CD14-positive monocyte (primary cell): ENCODE data around the gene BANF1. TPM values are rescaled to one million over a fixed set of nuclear protein-coding genes. Genes with fewer than 3 reads are reported as not detected.

Experiments
- DNase-seq, 3 donors: peaks; one replicate each; pipeline ENCODE4 v3.0.0-alpha.2; 2011 to 2022
- H2AFZ ChIP-seq: 2 replicates; pipeline ENCODE4 v1.6.0; 2012; ENCODE audit warnings: mild to moderate bottlenecking, low read depth, low read length, inconsistent platforms; ENCODE audit not compliant: insufficient read depth, poor library complexity, severe bottlenecking
- H3K27ac ChIP-seq, 2 donors: 1 replicate in 1 of 2; 2 replicates in 1 of 2; pipeline ENCODE4 v1.5.1; 2012 to 2013; ENCODE audit warnings: low read length in 2 of 2, control low read depth in 1 of 2, inconsistent platforms in 1 of 2, low read depth in 1 of 2, mild to moderate bottlenecking in 1 of 2
- H3K27me3 ChIP-seq, 2 donors: one replicate each; pipeline versions ENCODE4 v1.6.0 to v1.6.1; 2011 to 2013; ENCODE audit warnings: low read length in 2 of 2; ENCODE audit not compliant: control insufficient read depth in 2 of 2, insufficient read depth in 2 of 2
- H3K36me3 ChIP-seq, 2 donors: replicated peaks in 1 of 2; 1 replicate in 1 of 2; 2 replicates in 1 of 2; pipeline versions ENCODE4 v1.5.1 to v1.6.1; 2012 to 2013; ENCODE audit warnings: low read length in 2 of 2, control low read depth in 1 of 2, inconsistent platforms in 1 of 2, mild to moderate bottlenecking in 1 of 2; ENCODE audit not compliant: insufficient read depth in 2 of 2, control insufficient read depth in 1 of 2
- H3K4me1 ChIP-seq, 2 donors: 1 replicate in 1 of 2; 2 replicates in 1 of 2; pipeline versions ENCODE4 v1.5.1 to v1.6.1; 2012 to 2013; ENCODE audit warnings: low read length in 2 of 2, control low read depth in 1 of 2, inconsistent platforms in 1 of 2, mild to moderate bottlenecking in 1 of 2, moderate library complexity in 1 of 2; ENCODE audit not compliant: insufficient read depth in 2 of 2, control insufficient read depth in 1 of 2
- H3K4me2 ChIP-seq: replicated peaks from 2 replicates; pipeline ENCODE3; 2012; ENCODE audit warnings: low read length, moderate library complexity, mild to moderate bottlenecking; ENCODE audit not compliant: poor library complexity, severe bottlenecking; ENCODE audit errors: extremely low read depth
- H3K4me3 ChIP-seq, 3 experiments: fragments of 200-600 bp in 1 of 3; sonication (generic) in 1 of 3; replicated peaks in 1 of 3; 1 replicate in 2 of 3; 2 replicates in 1 of 3; pipeline ENCODE4 v1.5.1; 2011 to 2013; ENCODE audit warnings: low read length in 3 of 3, mild to moderate bottlenecking in 3 of 3, control low read depth in 2 of 3, low read depth in 2 of 3, inconsistent platforms in 1 of 3, moderate library complexity in 1 of 3
- H3K79me2 ChIP-seq: 2 replicates; pipeline ENCODE4 v1.6.0; 2012; ENCODE audit warnings: mild to moderate bottlenecking, control low read depth, inconsistent platforms, low read length, moderate library complexity; ENCODE audit not compliant: insufficient read depth
- H3K9ac ChIP-seq: 2 replicates; pipeline ENCODE4 v1.6.0; 2017; ENCODE audit warnings: low read length, mild to moderate bottlenecking; ENCODE audit not compliant: insufficient read depth, poor library complexity, severe bottlenecking
- H3K9me3 ChIP-seq, 2 donors: replicated peaks in 1 of 2; 1 replicate in 1 of 2; 2 replicates in 1 of 2; pipeline versions ENCODE4 v1.5.1 to v1.6.1; 2012 to 2013; ENCODE audit warnings: low read length in 2 of 2, control low read depth in 1 of 2; ENCODE audit not compliant: control insufficient read depth in 1 of 2, insufficient read depth in 1 of 2
- H4K20me1 ChIP-seq: 2 replicates; pipeline ENCODE4 v1.6.0; 2012; ENCODE audit warnings: mild to moderate bottlenecking, low read length, control low read depth, moderate library complexity; ENCODE audit not compliant: insufficient read depth
- H3K27ac Mint-ChIP-seq, 7 donors: one replicate each; pipeline ENCODE4 v1.8.0; 2020; ENCODE audit warnings: mild to moderate bottlenecking in 7 of 7, mixed read lengths in 7 of 7, moderate library complexity in 6 of 7, inconsistent platforms in 2 of 7
- H3K27me3 Mint-ChIP-seq, 3 donors: one replicate each; pipeline ENCODE4 v1.8.0; 2021 to 2022; ENCODE audit warnings: low read depth in 3 of 3, mild to moderate bottlenecking in 3 of 3, mixed read lengths in 3 of 3, moderate library complexity in 3 of 3, inconsistent platforms in 1 of 3
- H3K36me3 Mint-ChIP-seq, 2 donors: one replicate each; pipeline ENCODE4 v1.8.0; 2020; ENCODE audit warnings: mixed read lengths in 2 of 2, inconsistent platforms in 1 of 2, mild to moderate bottlenecking in 1 of 2
- H3K4me1 Mint-ChIP-seq: one replicate; pipeline ENCODE4 v1.8.0; 2020; ENCODE audit warnings: mild to moderate bottlenecking, mixed read lengths
- H3K4me3 Mint-ChIP-seq, 2 donors: one replicate each; pipeline ENCODE4 v1.8.0; 2020; ENCODE audit warnings: mild to moderate bottlenecking in 2 of 2, mixed read lengths in 2 of 2, moderate library complexity in 1 of 2
- H3K9me3 Mint-ChIP-seq, 7 donors: one replicate each; pipeline ENCODE4 v1.8.0; 2020 to 2022; ENCODE audit warnings: mixed read lengths in 7 of 7, mild to moderate bottlenecking in 6 of 7, moderate library complexity in 6 of 7, inconsistent platforms in 2 of 7
- CTCF ChIP-seq: fragments of 200-600 bp; IDR thresholded peaks from one replicate; pipeline ENCODE4 v1.8.0; 2022; ENCODE audit warnings: antibody characterized with exemption, mild to moderate bottlenecking
- WGBS: methylation state at CpG from one replicate; pipeline ENCODE4 v1.1.5; 2013; ENCODE audit warnings: missing lambda C conversion rate; ENCODE audit not compliant: insufficient coverage; 5-methylcytosine and 5-hydroxymethylcytosine counted together
- intact Hi-C, 2 donors: fragments of 100-400 bp; cut with micrococcal nuclease; formaldehyde crosslinking; loops; one replicate each; pipeline versions ENCODE4 v1.15.0 to v1.15.1; 2023
- polyA plus RNA-seq, 3 donors: library from polyadenylated mRNA; depleted of rRNA in 1 of 3; unstranded in 2 of 3; stranded (reverse) in 1 of 3; fragments of 300-500 nt in 2 of 3; fragments of >200 nt in 1 of 3; fragmentation: Illumina TruSeq in 2 of 3; gene quantifications; 1 replicate in 2 of 3; 2 replicates in 1 of 3; pipeline ENCODE4 v1.2.3, GENCODE V29; 2012 to 2021

Gene BANF1
- polyA plus RNA-seq, 3 donors, result 79.9 to 175 (median 142) TPM

GRCh38 chr11:66002648-66003225, 434 bp downstream of the BANF1 start:
- Histone ChIP-seq H3K9ac (peak overlapping the region; percentile 86), H3K36me3 (peaks cover 34 to 53% of the 10 kb centered on the region in 2 donors), H3K79me2 (peaks cover 45% of the 10 kb centered on the region), H4K20me1 (peaks cover 28% of the 10 kb centered on the region), H2AFZ (peak overlapping the region; percentile 93), H3K27me3 (no peaks in the 10 kb centered on the region), H3K4me3 (peak overlapping the region; percentile 62 to 97 (median 95)), H3K9me3 (no peaks in the 10 kb centered on the region), H3K4me2 (peak overlapping the region; percentile 89), H3K4me1 (peaks cover 16 to 27% of the 10 kb centered on the region in 2 donors), H3K27ac (peak overlapping the region; percentile 92 to 95)
- H3K27me3 Mint-ChIP-seq, result no peaks in the 10 kb centered on the region
- under 1% methylated on average over 37 of the region's 40 CpGs for WGBS
- H3K9me3 Mint-ChIP-seq, result no peaks in the 10 kb centered on the region
- peak overlapping the region; percentile 97 to 98 for H3K4me3 Mint-ChIP-seq
- H3K36me3 Mint-ChIP-seq, result peaks cover 36 to 57% of the 10 kb centered on the region in 2 donors
- H3K27ac Mint-ChIP-seq, result peak overlapping the region; percentile 98 to 100 (median 100)
- intact Hi-C loops, result loop anchor here (2.0 to 5.0 kb wide), 3 partner anchors 20 to 40 kb away; partner anchors contain the start of gene SART1 (in 1 of the 2)
- peaks cover 18% of the 10 kb centered on the region for H3K4me1 Mint-ChIP-seq
- DNase-seq, result no peak
- no peak for TF ChIP-seq CTCF

DNA sequence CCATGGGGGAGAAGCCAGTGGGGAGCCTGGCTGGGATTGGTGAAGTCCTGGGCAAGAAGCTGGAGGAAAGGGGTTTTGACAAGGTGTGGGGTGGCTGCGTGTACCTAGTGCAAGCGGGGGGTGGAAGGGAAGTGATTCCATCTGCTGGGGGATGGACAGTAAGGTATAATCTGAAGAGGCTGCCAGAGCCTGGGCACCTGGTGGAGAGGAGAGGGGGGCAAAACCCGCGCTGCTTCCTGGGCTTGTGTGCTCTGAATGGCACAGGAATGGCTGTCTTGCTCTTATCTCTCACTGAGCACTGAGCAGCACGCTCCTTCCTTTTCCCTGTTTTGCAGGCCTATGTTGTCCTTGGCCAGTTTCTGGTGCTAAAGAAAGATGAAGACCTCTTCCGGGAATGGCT, 988 bp downstream of the BANF1 start:
- H3K27me3 ChIP-seq, result no peaks in the 10 kb centered on the region
- 73% methylated on average over 5 of the region's 6 CpGs for WGBS
- H3K36me3 ChIP-seq, result peaks cover 30 to 48% of the 10 kb centered on the region in 2 donors

More for the DNA sequence above, 988 bp downstream of the BANF1 start:
- peaks cover 0 to 2% (median 0%) of the 10 kb centered on the region in 3 donors for H3K27me3 Mint-ChIP-seq
- H3K36me3 Mint-ChIP-seq, result peaks cover 30 to 52% of the 10 kb centered on the region in 2 donors
- Histone ChIP-seq H3K9ac (peak overlapping the region; percentile 86), H3K27ac (peak overlapping the region in 1 of 2 donors; percentile 92), H3K9me3 (no peaks in the 10 kb centered on the region), H4K20me1 (peaks cover 25% of the 10 kb centered on the region), H3K4me2 (peak overlapping the region; percentile 89), H3K79me2 (peaks cover 45% of the 10 kb centered on the region), H2AFZ (peak overlapping the region; percentile 93), H3K4me3 (peak overlapping the region in 2 of 3 experiments; percentile 95 to 97), H3K4me1 (peaks cover 16 to 27% of the 10 kb centered on the region in 2 donors)
- no peak for TF ChIP-seq CTCF
- H3K4me1 Mint-ChIP-seq, result peaks cover 18% of the 10 kb centered on the region
- intact Hi-C loops, result loop anchor here (2.0 to 5.0 kb wide), 3 partner anchors 20 to 41 kb away; partner anchors contain the start of gene SART1 (in 1 of the 2)
- no peak for DNase-seq
- peak overlapping the region in 6 of 7 donors; percentile 66 to 98 (median 87) for H3K27ac Mint-ChIP-seq
- no peaks in the 10 kb centered on the region for H3K9me3 Mint-ChIP-seq
- H3K4me3 Mint-ChIP-seq, result peak overlapping the region; percentile 97 to 98
